WI38 (cell line): ENCODE results near the gene RAI14.

Experiments used
- H3K4me3 ChIP-seq: 2 replicates; pipeline ENCODE4 v1.5.1; 2011; ENCODE audit warnings: low read depth, mild to moderate bottlenecking, control low read depth, low read length
- TF ChIP-seq, protein P1 (sequence below): IDR thresholded peaks from 2 replicates; pipeline ENCODE4 v1.5.1; 2012; ENCODE audit warnings: low read depth, mild to moderate bottlenecking, control low read depth, low read length

RAI14 gene

DNA sequence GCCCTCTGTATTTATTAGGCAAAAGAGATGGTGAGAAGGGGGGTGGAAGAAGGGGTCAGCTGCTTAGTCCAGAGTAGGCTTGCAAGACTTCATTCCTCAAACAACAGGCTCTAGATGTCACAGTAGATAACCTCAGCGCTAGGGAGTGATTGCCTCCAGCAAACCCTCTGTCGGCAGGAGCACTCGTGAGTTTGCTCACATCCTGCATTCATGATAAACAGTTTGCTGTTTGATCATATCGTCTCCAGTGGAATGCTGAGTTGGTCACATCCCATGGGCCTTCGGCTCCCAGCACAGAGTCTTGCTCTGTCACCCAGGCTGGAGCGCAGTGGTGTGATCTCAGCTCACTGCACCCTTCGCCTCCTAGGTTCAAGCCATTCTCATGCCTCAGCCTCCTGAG is 186.4 kb downstream of the RAI14 start:
- TF ChIP-seq, protein P1, sequence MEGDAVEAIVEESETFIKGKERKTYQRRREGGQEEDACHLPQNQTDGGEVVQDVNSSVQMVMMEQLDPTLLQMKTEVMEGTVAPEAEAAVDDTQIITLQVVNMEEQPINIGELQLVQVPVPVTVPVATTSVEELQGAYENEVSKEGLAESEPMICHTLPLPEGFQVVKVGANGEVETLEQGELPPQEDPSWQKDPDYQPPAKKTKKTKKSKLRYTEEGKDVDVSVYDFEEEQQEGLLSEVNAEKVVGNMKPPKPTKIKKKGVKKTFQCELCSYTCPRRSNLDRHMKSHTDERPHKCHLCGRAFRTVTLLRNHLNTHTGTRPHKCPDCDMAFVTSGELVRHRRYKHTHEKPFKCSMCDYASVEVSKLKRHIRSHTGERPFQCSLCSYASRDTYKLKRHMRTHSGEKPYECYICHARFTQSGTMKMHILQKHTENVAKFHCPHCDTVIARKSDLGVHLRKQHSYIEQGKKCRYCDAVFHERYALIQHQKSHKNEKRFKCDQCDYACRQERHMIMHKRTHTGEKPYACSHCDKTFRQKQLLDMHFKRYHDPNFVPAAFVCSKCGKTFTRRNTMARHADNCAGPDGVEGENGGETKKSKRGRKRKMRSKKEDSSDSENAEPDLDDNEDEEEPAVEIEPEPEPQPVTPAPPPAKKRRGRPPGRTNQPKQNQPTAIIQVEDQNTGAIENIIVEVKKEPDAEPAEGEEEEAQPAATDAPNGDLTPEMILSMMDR: no peak

GRCh38 chr5:34843497-34843896 is 187.4 kb downstream of the RAI14 start:
- no peak overlapping the region for H3K4me3 ChIP-seq
- TF ChIP-seq, protein P1: no peak

More for the DNA sequence above, 186.4 kb downstream of the RAI14 start:
- H3K4me3 ChIP-seq: no peak overlapping the region

GRCh38 chr5:34844106-34844505 is 188.0 kb downstream of the RAI14 start:
- TF ChIP-seq, protein P1: no peak
- H3K4me3 ChIP-seq: no peak overlapping the region

DNA sequence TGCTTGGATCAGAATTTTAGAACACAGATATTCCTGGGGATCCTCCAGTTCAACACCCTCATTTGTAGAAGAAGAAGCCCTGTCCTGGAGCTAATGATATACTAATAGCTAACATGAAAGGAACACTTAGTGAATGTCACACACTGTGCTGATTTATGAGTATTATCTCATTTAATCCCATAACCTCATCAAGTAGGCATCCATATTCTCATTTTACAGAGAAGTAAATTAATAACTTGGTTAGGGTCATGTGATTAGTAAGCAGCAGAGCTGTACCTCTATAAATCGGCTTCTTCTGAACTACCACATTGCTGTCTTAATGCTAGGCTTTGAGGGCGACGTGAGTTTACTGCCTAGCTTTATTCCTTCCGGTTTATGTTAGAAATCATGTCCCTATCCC is 188.9 kb downstream of the RAI14 start:
- TF ChIP-seq, protein P1: no peak
- H3K4me3 ChIP-seq: no peak overlapping the region

GRCh38 chr5:34847056-34847455 is 190.9 kb downstream of the RAI14 start:
- no peak overlapping the region for H3K4me3 ChIP-seq
- TF ChIP-seq, protein P1: no peak

DNA sequence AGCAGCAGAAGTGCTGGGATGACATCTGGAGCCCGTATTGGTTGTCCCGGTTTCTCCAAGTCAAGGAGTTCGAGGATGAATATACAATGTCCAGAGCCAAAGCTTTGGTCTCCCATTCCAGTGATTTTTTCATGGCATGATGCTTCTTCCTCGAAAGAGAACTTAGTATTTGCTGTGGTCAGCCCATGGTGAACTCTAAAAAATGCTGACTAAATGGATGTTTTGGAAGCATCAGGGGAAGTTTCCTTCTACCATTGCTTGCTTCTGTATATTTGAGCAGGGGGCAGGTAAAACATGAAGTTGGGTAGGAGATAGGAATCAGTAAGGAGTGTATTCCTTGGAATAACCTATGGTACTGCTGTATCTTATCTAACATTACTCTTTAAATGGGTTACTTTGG is 191.4 kb downstream of the RAI14 start:
- H3K4me3 ChIP-seq: no peak overlapping the region
- TF ChIP-seq, protein P1: no peak

DNA sequence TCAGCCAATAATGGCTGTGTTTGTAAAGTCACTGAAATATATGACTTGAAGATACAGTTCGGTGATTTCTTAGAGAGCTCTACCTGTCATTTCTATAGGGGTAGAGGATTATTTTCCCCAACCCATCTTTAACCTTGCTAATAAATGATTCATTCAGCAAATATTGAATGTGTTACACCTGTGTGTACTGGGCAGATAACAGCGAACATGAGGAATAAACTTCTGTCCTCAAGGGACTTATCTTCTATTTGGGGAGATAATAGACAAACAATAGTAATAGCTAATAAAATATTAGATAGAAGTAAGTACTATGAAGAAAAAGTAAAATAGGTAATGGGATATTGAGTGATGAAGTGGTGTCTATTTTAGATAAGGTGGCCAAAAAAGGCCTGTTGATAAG is 192.1 kb downstream of the RAI14 start:
- TF ChIP-seq, protein P1: no peak
- no peak overlapping the region for H3K4me3 ChIP-seq
